Hippocampal formation (tissue), 2 donors: Measurements from ENCODE around the gene AGK.

Experiments used
- DNase-seq, 2 donors: peaks; one replicate each; lab custom pipeline; 2025; lab: John Stamatoyannopoulos, UW

The AGK gene

DNA sequence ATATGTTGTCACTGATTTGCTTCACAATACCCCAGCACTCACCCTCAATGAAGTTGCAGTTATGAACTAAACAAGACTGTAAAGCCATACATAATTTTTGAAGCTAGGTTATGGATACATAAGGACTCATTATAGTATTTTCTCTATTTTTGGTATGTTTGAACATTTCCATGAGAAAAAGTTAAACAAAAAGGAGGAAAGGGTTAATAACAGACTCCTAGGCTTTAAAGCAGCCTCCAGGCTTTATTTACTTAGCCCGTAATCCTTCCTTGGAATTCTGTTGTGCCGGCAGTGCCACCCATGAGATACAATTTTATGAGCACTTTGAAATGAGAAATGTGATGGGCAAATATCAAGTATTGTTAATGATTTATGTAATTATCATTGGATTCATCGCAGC lies 152.9 kb downstream of the AGK start:
- no peak for DNase-seq

DNA sequence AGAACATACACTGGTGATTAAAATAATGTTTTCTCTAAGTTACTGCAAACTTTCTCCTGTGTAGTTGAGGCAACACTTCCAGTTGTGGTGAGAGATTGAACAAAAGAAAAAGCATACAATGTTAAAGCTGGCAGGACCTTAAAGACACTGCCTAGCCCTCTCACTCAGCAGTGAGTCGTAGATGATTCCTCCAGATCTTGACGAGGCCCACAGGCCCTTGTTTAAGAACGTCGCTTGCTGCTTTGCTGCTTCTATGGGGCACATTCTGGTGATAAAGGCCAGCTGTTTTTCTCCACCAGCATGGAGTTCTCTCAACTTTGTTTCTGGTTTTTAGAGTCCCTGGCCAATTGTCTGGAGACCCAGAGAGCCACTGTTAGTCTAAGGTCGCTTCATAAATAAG lies 153.5 kb downstream of the AGK start:
- no peak for DNase-seq
